Body of pancreas (tissue), 4 donors: ENCODE results near the gene RHOBTB3.

Experiments used
- CTCF ChIP-seq, 7 experiments: fragments of 450-650 bp in 4 of 7; fragments of 200-600 bp in 3 of 7; sonication (generic) in 3 of 7; IDR thresholded peaks; one replicate each; pipeline ENCODE4 v1.5.1; 2016 to 2019; ENCODE audit warnings: antibody characterized with exemption in 7 of 7
- POLR2A ChIP-seq, 3 donors: fragments of 450-650 bp; IDR thresholded peaks; one replicate each; pipeline ENCODE4 v1.6.1; 2016; ENCODE audit warnings: antibody characterized with exemption in 3 of 3, mild to moderate bottlenecking in 2 of 3

GRCh38 chr5:95780597-95780996, 49.5 kb downstream of the RHOBTB3 start:
- no peak for TF ChIP-seq POLR2A (IDR thresholded peaks at IDR 0.05)
- TF ChIP-seq CTCF (IDR thresholded peaks at IDR 0.05): no peak
